Stimulated activated memory B cell treated with anti-CD40 and anti-IgM and Interleukin-4, amounts not matched to agents 10 μg/mL and 1 μg/mL and 100 μg/mL, for 72 hours (primary cell): Measurements from ENCODE around the gene SDE2.
A peak's percentile ranks its signal among the peaks of the same experiment; 100 is the strongest.
"Not testable (repeated sequence)": the region's sequence is repeated elsewhere in the genome, so short reads cannot be mapped to it uniquely, and the experiment has no call there.

ENCODE experiments used
- ATAC-seq: fragments of 150-1000 bp; cut with Tn5 transposase; 2 replicates; pipeline ENCODE4 v1.10.0; 2021
- H3K27ac Mint-ChIP-seq: one replicate; pipeline ENCODE4 v1.8.0; 2022; ENCODE audit warnings: mild to moderate bottlenecking, mixed read lengths
- H3K27me3 Mint-ChIP-seq: one replicate; pipeline ENCODE4 v1.8.0; 2022; ENCODE audit warnings: mixed read lengths
- H3K36me3 Mint-ChIP-seq: one replicate; pipeline ENCODE4 v1.8.0; 2022; ENCODE audit warnings: mixed read lengths
- H3K4me1 Mint-ChIP-seq: one replicate; pipeline ENCODE4 v1.8.0; 2022; ENCODE audit warnings: mixed read lengths
- H3K4me3 Mint-ChIP-seq: one replicate; pipeline ENCODE4 v1.8.0; 2022; ENCODE audit warnings: mild to moderate bottlenecking, moderate library complexity, mixed read lengths
- H3K9me3 Mint-ChIP-seq: one replicate; pipeline ENCODE4 v1.8.0; 2022; ENCODE audit warnings: mixed read lengths

Gene SDE2

DNA sequence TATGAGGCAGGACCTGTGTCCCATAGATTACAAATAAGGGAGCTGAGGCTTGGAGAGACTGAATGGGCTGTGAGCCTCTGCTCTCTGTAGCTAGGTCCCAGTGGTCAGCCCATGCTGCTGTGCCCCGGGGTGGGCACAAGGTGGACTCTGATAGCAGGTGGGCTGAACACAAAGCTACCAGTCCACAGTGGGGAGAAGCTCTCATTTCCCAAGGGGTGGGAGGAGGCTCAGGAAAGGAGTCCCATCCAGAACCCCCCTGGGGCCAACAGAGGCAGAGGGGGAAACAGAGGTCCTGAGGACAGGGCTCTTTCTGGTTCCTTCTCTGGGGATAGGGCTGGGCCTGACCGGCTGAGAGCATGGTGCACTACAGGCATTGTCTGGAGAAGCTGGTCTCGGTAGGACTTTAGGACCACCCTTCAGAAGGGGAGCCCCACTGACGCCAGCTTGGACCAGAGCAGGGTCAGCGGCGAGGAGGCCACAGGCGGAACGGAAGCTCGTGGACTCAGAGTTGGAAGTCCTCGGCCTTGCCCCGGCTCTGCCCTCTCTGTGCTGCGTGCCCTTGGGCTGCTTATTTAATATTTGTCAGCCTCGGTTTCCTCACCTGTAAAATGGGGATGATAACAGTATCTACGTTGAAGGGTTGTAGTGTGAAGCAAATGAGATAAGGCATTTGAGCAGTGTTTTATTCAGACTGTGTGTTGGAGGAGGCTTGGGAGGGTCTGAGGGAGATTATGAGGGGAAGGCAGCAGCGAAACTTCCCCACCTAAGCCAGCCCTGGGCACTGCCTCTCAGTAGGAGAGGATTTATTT is 26.6 kb downstream of the SDE2 start:
- no peak for ATAC-seq
- Mint-ChIP-seq H3K4me1 (peaks cover 17% of the 10 kb centered on the region), H3K27me3 (peaks cover 9% of the 10 kb centered on the region), H3K27ac (no peak overlapping the region), H3K36me3 (no peaks in the 10 kb centered on the region), H3K4me3 (no peak overlapping the region), H3K9me3 (no peaks in the 10 kb centered on the region)

DNA sequence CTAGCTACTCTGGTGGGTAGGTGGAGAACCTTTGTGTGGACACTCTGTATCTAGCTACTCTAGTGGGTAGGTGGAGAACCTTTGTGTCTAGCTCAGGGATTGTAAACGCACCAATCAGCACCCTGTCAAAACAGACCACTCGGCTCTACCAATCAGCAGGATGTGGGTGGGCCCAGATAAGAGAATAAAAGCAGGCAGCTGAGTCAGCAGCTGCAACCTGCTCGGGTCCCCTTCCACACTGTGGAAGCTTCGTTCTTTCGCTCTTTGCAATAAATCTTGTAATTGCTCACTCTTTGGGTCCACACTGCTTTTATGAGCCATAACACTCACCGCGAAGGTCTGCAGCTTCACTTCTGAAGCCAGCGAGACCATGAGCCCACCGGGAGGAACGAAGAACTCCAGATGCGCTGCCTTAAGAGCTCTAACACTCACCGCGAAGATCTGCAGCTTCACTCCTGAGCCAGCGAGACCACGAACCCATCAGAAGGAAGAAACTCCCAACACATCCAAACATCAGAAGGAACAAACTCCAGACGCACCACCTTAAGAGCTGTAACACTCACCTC is 28.5 kb downstream of the SDE2 start:
- H3K27ac Mint-ChIP-seq, H3K4me3 Mint-ChIP-seq, H3K9me3 Mint-ChIP-seq, ATAC-seq, H3K36me3 Mint-ChIP-seq, H3K27me3 Mint-ChIP-seq, H3K4me1 Mint-ChIP-seq: not testable (repeated sequence)

DNA sequence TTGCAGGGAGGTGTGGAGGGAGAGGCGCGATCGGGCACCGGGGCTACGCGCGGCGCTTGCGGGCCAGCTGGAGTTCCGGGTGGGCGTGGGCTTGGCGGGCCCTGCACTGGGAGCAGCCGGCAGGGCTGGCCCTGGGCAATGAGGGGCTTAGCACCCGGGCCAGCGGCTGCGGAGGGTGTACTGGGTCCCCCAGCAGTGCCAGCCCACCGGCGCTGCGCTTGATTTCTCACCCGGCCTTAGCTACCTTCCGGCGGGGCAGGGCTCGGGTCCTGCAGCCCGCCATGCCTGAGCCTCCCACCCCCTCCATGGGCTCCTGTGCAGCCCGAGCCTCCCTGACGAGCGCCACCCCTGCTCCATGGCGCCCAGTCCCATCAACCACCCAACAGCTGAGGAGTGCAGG is 29.4 kb downstream of the SDE2 start:
- not testable (repeated sequence) for H3K36me3 Mint-ChIP-seq, H3K9me3 Mint-ChIP-seq, H3K4me1 Mint-ChIP-seq, H3K27me3 Mint-ChIP-seq, H3K4me3 Mint-ChIP-seq, ATAC-seq, H3K27ac Mint-ChIP-seq

DNA sequence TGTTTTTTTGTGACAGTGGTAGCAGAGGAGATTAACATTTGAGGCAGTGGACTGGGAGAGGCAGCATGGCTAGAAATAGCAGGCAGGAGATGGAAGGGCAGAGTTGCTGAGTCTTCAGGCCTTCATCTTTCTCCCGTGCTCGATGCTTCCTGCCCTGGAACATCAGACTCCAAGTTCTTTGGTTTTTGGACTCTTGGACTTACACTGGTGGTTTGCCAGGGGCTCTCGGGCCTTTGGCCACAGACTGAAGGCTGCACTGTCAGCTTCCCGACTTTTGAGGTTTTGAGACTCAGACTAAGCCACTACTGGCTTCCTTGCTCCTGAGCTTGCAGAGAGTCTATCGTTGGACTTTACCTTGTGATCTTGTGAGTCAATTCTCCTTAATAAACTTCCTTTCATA is 33.9 kb downstream of the SDE2 start:
- Mint-ChIP-seq H3K27ac (no peak overlapping the region), H3K4me1 (peaks cover 13% of the 10 kb centered on the region), H3K27me3 (peaks cover 21% of the 10 kb centered on the region), H3K36me3 (no peaks in the 10 kb centered on the region), H3K9me3 (no peaks in the 10 kb centered on the region), H3K4me3 (no peak overlapping the region)
- no peak for ATAC-seq

DNA sequence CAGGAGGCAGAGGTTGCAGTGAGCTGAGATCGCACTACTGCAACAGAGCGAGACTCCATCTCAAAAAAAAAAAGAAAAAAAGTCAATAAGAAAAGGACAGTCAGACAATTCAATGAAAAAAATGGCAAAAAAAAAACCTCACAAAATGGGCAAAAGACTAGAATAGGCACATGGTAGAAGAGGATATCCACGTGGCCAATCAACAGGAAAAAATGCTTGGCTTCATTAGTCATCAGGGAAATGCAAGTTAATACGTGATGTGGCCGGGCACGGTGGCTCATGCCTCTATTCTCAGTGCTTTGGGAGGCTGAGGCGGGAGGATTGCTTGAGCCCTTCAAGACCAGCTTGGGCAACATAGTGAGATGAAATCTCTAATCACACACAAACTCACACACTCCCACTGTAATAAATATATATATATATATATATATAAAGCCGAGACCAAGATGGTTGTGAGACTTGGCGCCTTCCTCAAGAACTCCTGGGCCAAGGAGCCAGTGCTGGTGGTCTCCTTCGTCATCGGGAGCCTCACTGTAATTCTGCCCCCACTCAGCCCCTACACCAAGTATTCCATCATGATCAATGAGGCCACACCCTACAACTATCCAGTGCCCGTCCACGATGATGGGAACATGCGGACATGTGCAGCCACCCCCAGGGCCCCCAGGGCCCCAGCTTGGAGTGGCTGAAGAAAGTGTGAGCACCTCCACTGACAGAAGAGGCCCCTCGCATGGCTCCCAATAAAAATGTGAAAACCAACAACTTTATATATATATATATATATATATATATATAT is 35.2 kb downstream of the SDE2 start:
- ATAC-seq: no peak
- Mint-ChIP-seq H3K4me1 (peaks cover 13% of the 10 kb centered on the region), H3K27ac (no peak overlapping the region), H3K36me3 (no peaks in the 10 kb centered on the region), H3K4me3 (no peak overlapping the region), H3K9me3 (no peaks in the 10 kb centered on the region), H3K27me3 (peaks cover 18% of the 10 kb centered on the region)

DNA sequence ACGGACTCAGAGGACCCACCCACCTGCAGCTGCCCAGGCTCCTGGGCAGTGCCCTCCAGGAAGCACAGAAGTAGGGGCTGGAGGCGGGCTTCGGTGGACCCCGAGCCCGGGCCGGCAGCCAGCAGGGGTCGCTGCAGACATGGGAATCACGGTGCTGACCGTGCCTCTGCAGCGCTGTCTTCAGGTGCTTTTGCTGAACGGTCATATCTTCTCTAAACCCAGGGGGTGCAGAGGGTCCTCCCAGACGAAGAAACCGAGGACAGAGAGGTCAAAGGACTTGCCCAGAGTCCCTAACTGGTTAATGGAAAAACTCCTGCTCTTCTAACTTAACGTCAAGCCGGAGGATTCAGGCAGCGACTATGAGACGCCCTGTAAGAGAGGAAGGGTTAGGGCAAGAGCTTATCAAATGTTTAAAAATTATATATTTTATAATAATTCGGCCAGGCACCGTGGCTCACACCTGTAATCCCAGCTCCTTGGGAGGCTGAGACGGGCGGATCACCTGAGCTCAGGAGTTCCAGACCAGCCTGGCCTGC is 36.6 kb downstream of the SDE2 start:
- Mint-ChIP-seq H3K36me3 (no peaks in the 10 kb centered on the region), H3K27me3 (peaks cover 13% of the 10 kb centered on the region), H3K9me3 (no peaks in the 10 kb centered on the region), H3K27ac (no peak overlapping the region), H3K4me3 (no peak overlapping the region), H3K4me1 (peaks cover 13% of the 10 kb centered on the region)
- ATAC-seq: peak; percentile 70

DNA sequence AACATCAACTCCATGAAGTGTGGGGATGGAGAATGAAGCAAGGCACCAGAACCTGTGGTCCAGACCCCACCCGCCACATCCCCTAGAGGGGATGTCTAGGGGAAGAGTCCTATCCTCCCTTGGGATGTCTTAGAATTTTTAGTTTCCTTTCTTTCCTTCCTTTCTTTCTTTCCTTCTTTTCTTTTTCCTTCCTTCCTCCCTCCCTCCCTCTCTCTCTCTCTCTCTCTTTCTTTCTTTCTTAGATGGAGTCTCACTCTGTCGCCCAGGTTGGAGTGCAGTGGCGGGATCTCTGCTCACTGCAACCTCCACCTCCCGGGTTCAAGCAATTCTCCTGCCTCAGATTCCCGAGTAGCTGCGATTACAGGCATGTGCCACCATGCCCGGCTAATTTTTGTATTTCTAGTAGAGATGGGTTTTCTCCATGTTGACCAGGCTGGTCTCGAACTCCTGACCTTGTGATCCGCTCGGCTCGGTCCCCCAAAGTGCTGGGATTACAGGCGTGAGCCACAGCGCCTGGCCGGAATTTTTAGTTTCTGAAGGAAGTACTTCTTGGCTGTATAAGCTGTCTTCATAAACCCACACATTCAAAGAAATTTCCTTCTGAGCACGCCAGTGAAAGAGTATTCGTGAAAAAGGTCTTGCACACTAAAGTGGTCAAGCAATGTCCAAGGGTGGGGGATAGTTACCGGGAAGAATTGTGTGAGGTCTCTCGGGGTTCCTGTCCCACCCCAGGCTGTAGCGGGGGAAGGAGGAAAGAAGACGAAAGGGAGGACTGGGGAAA is 37.3 kb downstream of the SDE2 start:
- H3K9me3 Mint-ChIP-seq: no peaks in the 10 kb centered on the region
- peaks cover 13% of the 10 kb centered on the region for H3K27me3 Mint-ChIP-seq
- ATAC-seq: no peak
- H3K4me1 Mint-ChIP-seq: peaks cover 13% of the 10 kb centered on the region
- no peaks in the 10 kb centered on the region for H3K36me3 Mint-ChIP-seq
- H3K4me3 Mint-ChIP-seq: no peak overlapping the region
- no peak overlapping the region for H3K27ac Mint-ChIP-seq

DNA sequence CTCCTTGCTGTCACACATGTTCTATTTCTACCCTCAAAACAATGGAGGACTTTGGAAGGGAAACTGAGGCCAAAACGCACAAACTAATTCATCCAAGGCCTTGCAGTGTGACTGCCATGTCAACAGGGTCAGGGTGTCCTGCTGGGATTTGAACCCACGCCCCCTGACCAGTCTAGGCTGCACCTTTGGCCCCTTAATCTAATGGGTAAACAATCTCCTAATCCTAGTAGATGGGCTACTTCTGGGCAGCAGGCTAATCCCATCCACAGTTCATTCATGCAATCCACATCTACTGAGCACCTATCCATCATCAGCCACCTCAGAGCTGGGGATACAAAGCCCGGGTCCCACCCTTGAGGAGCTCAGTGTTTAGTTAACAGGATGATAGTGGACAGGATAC is 41.1 kb downstream of the SDE2 start:
- Mint-ChIP-seq H3K27me3 (peaks cover 35% of the 10 kb centered on the region), H3K36me3 (no peaks in the 10 kb centered on the region), H3K9me3 (no peaks in the 10 kb centered on the region), H3K4me1 (peaks cover 9% of the 10 kb centered on the region), H3K27ac (no peak overlapping the region), H3K4me3 (no peak overlapping the region)
- no peak for ATAC-seq

DNA sequence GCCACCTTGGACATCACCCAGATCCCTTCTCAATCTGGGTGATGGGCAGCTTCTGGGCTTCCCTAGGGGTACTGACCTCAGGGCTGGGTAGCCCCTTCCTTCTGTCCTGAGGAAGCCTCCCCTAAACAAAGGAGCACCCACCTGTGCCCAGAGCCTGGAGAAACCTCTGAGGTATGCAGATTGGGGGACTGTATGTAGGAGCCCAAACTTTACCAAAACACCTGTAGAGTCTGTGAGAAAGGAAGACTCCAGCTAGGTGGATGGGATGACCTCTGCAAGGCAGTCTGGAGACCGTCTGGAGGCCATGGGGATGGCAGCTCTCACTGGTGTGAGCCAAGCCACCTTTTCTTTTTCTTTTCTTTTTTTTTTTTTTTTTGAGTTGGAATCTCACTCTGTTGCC is 44.4 kb downstream of the SDE2 start:
- Mint-ChIP-seq H3K4me1 (no peaks in the 10 kb centered on the region), H3K27me3 (peaks cover 56% of the 10 kb centered on the region), H3K36me3 (no peaks in the 10 kb centered on the region), H3K4me3 (no peak overlapping the region), H3K9me3 (no peaks in the 10 kb centered on the region), H3K27ac (no peak overlapping the region)
- no peak for ATAC-seq

DNA sequence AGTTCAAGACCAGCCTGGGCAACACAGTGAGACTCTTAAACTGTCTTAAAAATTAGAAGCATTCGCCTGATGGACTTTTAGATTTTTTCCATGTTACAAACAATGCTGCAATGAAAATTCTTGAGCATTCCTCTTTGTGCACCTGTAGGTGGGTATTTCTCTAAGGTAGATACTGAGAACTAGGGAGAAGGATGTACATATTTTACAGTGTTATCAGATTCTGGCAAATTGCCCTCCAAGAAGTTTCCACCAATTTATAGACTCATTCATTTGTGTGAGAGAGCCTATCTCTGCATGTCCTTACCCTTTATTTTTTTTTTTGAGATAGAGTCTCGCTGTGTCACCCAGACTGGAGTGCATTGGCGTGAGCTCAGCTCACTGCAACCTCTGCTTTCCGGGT is 45.8 kb downstream of the SDE2 start:
- Mint-ChIP-seq H3K4me3 (no peak overlapping the region), H3K4me1 (no peaks in the 10 kb centered on the region), H3K9me3 (no peaks in the 10 kb centered on the region), H3K27me3 (peaks cover 56% of the 10 kb centered on the region), H3K27ac (no peak overlapping the region), H3K36me3 (no peaks in the 10 kb centered on the region)
- ATAC-seq: no peak

DNA sequence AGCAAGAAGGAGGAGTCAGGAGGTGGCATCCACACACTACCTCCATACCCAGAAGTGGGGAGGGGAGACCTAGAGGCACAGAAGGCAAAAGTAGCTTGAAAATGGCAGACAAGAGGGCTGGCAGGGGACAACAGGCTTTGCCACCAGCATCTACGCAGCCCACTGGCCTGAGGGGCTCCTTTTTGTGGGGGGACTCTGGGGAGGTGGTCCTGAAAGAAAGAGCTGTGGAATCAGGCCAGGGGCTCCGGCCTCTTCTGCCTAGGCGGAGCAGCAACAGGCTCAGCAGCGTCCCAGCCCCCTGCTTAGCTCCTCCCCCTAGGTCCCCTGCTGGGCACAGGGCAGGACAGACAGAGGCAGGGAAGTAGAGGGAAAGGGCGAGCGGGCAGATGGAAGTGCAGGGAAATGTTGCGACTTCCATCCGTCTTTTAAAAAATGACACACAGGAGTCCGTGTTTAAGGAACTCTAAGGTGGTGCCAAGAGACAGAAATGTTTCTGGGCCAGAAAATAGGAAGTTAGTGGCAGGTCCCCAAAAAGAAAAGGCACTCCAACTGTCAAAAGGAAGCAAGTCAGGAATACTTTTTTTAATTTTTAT is 48.1 kb downstream of the SDE2 start:
- H3K36me3 Mint-ChIP-seq: no peaks in the 10 kb centered on the region
- no peak overlapping the region for H3K27ac Mint-ChIP-seq
- no peak for ATAC-seq
- H3K27me3 Mint-ChIP-seq: peaks cover 59% of the 10 kb centered on the region
- no peaks in the 10 kb centered on the region for H3K4me1 Mint-ChIP-seq
- H3K4me3 Mint-ChIP-seq: no peak overlapping the region
- no peaks in the 10 kb centered on the region for H3K9me3 Mint-ChIP-seq

DNA sequence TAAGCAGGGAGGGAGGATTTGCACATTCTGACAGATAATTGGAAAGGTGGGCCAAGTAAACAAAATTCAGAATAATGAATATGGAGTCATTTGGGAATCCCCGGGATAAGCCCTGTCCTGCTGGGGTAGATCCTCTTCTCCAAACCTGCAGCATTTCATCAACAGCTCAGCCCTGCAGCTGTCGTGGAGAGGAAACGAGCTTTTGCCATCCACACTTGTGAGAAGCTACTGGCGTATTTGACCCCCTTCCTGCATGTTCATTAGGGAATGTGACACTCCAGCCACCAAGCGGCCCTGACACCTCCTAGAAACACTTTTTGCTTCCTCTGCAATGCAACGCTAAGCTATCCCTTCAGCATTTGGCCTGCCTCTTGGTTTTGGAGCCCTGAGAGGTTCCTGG is 50.1 kb downstream of the SDE2 start:
- Mint-ChIP-seq H3K9me3 (no peaks in the 10 kb centered on the region), H3K27me3 (peaks cover 46% of the 10 kb centered on the region), H3K4me3 (no peak overlapping the region), H3K36me3 (no peaks in the 10 kb centered on the region), H3K27ac (no peak overlapping the region), H3K4me1 (peaks cover 8% of the 10 kb centered on the region)
- ATAC-seq: no peak

DNA sequence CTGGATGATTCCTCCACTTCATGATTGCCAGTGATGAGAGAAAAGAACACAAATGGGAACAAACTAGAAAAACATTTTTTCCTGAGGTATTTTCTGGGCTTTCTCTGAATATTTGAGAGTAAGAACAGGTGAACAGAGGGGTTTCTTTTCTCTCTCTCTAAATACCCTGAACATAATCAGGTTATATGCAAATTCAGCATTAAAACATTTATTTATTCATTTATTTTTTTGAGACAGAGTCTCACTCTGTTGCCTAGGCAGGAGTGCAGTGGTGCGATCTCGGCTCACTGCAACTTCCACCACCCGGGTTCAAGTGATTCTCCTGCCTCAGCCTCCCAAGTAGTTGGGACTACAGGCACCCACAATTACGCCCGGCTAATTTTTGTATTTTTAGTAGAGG is 52.3 kb downstream of the SDE2 start:
- Mint-ChIP-seq H3K27me3 (peaks cover 27% of the 10 kb centered on the region), H3K27ac (no peak overlapping the region), H3K4me1 (peaks cover 8% of the 10 kb centered on the region), H3K4me3 (no peak overlapping the region), H3K36me3 (no peaks in the 10 kb centered on the region), H3K9me3 (no peaks in the 10 kb centered on the region)
- ATAC-seq: no peak

DNA sequence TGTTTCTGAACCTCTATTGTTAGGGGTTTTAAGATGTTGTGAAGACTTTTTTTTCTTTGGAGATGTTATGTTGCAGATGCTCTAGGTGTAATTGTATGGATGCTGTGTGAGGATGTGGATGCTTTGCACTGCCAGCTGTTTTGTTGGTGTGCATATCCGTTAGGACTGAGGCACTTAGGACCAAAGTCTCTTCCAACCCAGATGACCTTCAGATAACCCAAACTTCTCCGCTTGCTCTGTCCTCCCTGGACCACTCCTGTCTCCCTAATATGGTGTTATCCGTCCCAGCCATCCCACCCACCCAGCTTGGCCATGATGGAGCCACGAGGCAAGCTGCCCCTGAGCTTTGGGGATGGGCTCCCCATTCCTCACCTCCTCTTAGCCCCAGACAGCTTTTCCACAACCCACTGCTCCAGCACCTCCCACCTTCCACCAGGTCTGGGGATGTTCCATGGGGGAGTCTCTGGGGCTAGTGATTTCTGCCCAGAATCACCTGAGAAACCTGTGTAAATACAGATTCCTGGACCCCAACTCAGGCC is 53.0 kb downstream of the SDE2 start:
- Mint-ChIP-seq H3K4me1 (peaks cover 8% of the 10 kb centered on the region), H3K9me3 (no peaks in the 10 kb centered on the region), H3K36me3 (no peaks in the 10 kb centered on the region), H3K4me3 (no peak overlapping the region), H3K27me3 (peaks cover 20% of the 10 kb centered on the region), H3K27ac (no peak overlapping the region)
- no peak for ATAC-seq
